Thyroid gland (tissue), 4 donors: ENCODE results near the gene DNASE1L3.

Experiments used
- POLR2A ChIP-seq, 2 donors: fragments of 450-650 bp; IDR thresholded peaks; one replicate each; pipeline ENCODE4 v1.6.1; 2017; ENCODE audit warnings: antibody characterized with exemption in 2 of 2, mild to moderate bottlenecking in 2 of 2, moderate library complexity in 1 of 2
- TF ChIP-seq, protein P1 (sequence below), 6 experiments: fragments of 200-600 bp in 3 of 6; fragments of 450-650 bp in 3 of 6; sonication (generic) in 3 of 6; IDR thresholded peaks; one replicate each; pipeline ENCODE4 v1.5.1; 2016 to 2019; ENCODE audit warnings: antibody characterized with exemption in 6 of 6, mild to moderate bottlenecking in 2 of 6, inconsistent platforms in 1 of 6, moderate library complexity in 1 of 6

DNA sequence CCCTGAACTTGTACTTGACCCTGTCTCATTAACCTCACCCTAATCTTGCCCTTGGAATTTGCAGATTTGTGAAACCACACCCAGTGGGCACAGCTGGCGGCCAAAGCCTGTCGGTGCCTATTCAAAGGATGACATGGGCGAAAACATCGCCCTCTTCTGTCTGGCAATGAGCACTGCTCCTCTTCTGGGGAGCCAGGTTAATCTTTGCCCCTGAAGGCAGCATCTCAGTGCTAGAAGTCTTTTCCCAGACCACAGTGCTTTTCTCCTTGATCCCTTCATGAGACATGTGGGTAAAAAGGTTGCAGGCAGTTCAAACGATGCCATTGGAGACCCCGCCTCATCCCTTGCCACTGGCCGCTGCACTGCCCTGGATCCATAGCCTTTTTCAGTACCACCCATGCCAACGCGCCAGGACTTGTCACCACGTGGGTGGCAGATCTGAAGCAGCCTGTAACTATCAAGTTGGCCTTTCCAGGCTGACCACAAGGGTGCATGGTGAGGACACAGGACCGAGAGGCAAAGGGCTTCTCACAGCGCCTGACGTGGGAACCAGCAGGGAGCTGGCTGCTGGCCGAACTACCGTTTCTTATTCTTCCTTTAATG is 6.5 kb upstream of the DNASE1L3 start:
- TF ChIP-seq, protein P1, sequence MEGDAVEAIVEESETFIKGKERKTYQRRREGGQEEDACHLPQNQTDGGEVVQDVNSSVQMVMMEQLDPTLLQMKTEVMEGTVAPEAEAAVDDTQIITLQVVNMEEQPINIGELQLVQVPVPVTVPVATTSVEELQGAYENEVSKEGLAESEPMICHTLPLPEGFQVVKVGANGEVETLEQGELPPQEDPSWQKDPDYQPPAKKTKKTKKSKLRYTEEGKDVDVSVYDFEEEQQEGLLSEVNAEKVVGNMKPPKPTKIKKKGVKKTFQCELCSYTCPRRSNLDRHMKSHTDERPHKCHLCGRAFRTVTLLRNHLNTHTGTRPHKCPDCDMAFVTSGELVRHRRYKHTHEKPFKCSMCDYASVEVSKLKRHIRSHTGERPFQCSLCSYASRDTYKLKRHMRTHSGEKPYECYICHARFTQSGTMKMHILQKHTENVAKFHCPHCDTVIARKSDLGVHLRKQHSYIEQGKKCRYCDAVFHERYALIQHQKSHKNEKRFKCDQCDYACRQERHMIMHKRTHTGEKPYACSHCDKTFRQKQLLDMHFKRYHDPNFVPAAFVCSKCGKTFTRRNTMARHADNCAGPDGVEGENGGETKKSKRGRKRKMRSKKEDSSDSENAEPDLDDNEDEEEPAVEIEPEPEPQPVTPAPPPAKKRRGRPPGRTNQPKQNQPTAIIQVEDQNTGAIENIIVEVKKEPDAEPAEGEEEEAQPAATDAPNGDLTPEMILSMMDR (IDR thresholded peaks at IDR 0.05), result peak; percentile 50 to 78 (median 72)
- TF ChIP-seq POLR2A (IDR thresholded peaks at IDR 0.05), result no peak
